GM13977 (cell line): ENCODE measurements around the gene PRSS27.

Source experiments
- DNase-seq: peaks from one replicate; pipeline ENCODE4 v3.0.0; 2012; ENCODE audit warnings: low spot score
- CTCF ChIP-seq: IDR thresholded peaks from 2 replicates; pipeline ENCODE4 v1.5.1; 2012; ENCODE audit warnings: mild to moderate bottlenecking, control low read depth; ENCODE audit not compliant: insufficient read depth; ENCODE audit errors: extremely low read depth, missing control alignments
- in situ Hi-C: fragments of 300-500 bp; cut with MboI; formaldehyde crosslinking; loops from one replicate; pipeline ENCODE4 v1.12.0; 2022; ENCODE audit warnings: low sequenced_read_pairs, low pct_unique_long_range_greater_than_20kb, mixed read lengths, inconsistent platforms; ENCODE audit not compliant: unreplicated experiment

PRSS27 gene

GRCh38 chr16:2761472-2761871 is 41.4 kb upstream of the PRSS27 start:
- no peak for TF ChIP-seq CTCF
- in situ Hi-C loops, result no loop called here

GRCh38 chr16:2757344-2757743 is 37.3 kb upstream of the PRSS27 start:
- DNase-seq, result no peak
- TF ChIP-seq CTCF, result no peak
- in situ Hi-C loops, result no loop called here

More at GRCh38 chr16:2761472-2761871, 41.4 kb upstream of the PRSS27 start:
- no peak for DNase-seq

GRCh38 chr16:2756288-2757015 is 36.4 kb upstream of the PRSS27 start:
- no peak for DNase-seq
- TF ChIP-seq CTCF, result no peak
- in situ Hi-C loops, result no loop called here

GRCh38 chr16:2755158-2755557 is 35.1 kb upstream of the PRSS27 start:
- in situ Hi-C loops, result no loop called here
- no peak for TF ChIP-seq CTCF
- no peak for DNase-seq

- in situ Hi-C loops, result no loop called here
- TF ChIP-seq CTCF, result no peak
- no peak for DNase-seq
These were observed 33.7 kb upstream of the PRSS27 start for GRCh38 chr16:2753733-2754020.

- TF ChIP-seq CTCF, result no peak
- peak; percentile 91 for DNase-seq
- in situ Hi-C loops, result no loop called here
These were observed 33.1 kb upstream of the PRSS27 start for GRCh38 chr16:2752850-2753732.
